Measurements from ENCODE around the gene PPT2.
"Not testable (repeated sequence)": the region's sequence is repeated elsewhere in the genome, so short reads cannot be mapped to it uniquely, and the experiment has no call there.

Gene PPT2

DNA sequence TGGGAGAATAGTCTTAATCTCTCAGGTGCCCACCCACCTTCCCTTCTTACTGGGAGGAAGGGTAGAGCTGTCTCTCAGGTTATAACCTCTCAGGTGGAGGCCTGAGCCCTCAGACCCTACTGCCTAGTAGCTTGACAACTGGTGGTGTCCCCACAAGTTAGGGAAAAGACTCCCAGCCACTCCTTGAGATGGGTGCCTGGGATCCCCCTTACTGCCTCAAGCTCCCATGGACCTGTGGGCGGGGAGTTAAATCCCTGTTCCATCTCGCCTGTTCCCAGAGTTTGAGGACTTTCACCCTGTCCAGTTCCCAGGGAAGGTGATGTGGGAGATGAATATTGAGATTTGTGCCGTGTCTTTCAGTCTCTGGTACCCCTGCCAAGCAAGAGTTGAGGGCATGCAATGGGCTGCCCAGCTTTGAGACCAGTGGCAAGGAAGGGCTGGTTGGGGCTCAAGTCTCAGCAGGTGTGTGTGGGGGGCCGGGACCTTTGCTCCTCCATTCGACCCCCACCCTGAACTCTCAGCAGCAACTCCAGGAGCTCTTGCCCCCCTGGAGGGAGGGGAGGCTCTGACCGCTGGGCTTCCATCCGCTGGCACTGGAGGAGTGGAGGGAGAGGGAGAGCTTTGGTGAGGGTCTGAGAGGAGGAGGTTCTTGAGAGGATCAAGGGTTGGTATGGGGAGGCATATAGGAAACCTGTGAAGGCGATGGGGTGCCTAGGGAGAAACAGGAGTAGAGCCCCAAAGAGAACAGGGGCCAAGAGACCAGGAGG, 37.2 kb downstream of the PPT2 start:
- DNase-seq: no peak

DNA sequence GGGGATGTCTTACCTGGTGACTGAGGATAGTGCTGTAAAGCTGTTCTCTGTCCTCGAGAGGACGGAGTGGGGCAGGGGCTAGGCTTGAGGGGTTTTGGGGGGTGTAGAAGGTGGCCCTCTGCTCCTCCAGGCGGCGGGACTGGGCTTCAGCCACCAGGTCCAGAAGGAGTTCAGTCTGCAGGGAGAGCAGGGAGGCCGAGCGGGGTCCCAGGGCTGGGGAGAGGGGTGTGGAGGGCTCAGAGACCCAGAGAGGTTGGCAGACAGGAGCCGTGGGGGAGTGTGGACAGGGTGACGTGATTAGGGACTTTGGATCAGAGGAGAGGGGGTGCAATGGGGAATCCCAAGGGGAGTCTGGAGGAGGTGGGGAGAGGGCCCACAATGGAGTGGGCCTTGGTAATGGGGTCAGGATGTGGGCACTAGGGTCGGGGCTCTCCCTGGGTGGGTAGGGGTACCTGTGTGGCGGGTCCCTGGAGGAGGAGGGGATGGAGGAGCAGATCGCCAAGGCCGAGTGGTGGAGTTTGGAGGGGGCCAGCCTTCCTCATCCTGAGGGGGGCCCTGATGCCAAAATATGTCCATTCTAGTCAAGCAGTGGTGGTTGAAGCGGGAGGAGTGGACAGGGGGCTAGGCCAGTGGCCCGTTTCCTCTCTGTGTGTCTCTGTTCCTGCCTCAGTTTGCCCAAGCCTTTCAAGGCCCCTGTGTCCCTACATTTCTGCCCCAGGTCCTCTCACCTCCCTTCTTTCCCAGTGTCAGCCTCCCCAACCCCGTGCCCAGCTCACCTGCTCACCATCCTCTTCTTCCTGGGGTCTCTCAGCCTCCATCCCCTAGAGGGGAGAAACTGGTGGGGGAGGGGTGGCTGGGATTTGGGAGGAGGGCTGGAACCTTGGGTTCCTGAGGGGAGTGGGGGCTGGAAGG, 38.0 kb downstream of the PPT2 start:
- no peak for DNase-seq

DNA sequence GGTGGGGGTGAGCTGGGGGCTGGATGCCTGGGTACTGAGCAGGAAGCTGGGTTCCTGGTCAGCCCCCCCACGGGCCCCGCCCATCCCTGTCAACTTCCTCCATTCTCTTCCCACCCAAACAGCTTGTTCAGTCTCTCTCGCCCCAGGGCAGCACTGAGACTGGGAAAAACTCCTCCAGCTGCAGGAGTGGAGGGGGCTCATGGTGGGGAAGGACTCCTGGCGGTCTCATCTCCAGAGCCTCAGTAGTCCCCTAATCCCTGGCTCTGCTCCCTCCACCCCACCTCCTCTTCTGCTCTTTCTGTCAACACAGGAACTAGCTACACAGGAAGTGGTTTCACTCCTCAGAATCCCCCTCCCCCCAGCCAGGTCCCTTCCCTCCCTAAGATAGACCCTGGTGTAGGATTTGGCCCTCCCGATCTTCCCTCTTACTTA, 38.7 kb downstream of the PPT2 start, which contains the start of gene GPSM3:
Gene GPSM3, minus strand, starts transcription at position 36 of the 432 bp plus-strand sequence. CDS start 130 bp downstream, outside the sequence.
- DNase-seq: peak; percentile 8

DNA sequence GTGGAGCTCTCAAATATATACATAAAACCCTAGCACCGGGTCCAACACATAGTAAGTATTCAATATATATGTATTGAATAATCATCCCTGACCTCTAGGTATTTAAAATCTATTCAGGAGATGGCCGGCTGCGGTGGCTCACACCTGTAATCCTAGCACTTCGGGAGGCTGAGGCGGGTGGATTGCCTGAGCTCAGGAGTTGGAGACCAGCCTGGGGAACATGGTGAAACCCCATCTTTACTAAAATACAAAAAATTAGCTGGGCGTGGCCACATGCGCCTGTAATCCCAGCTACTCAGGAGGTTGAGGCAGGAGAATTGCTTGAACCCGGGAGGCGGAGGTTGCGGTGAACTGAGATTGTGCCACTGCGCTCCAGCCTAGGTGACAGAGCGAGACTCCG, 39.2 kb downstream of the PPT2 start:
- DNase-seq: not testable (repeated sequence)

DNA sequence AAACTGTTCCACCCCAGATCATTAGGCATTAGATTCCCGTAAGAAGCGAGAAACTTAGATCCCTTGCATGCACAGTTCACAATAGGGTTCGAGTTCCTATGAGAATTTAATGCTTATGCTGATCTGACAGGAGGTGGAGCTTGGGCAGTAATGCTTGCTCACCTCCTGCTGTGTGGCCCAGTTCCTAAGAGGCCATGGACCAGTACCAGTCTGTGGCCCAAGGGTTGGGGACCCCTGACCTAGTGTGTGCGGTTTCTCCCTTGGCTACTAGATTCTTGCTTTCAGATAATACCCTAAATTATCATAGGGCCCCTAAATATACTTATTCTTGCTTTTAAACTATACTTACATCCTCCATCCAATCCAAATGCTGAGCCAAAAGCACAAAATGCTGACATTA, 40.4 kb downstream of the PPT2 start:
- no peak for DNase-seq

DNA sequence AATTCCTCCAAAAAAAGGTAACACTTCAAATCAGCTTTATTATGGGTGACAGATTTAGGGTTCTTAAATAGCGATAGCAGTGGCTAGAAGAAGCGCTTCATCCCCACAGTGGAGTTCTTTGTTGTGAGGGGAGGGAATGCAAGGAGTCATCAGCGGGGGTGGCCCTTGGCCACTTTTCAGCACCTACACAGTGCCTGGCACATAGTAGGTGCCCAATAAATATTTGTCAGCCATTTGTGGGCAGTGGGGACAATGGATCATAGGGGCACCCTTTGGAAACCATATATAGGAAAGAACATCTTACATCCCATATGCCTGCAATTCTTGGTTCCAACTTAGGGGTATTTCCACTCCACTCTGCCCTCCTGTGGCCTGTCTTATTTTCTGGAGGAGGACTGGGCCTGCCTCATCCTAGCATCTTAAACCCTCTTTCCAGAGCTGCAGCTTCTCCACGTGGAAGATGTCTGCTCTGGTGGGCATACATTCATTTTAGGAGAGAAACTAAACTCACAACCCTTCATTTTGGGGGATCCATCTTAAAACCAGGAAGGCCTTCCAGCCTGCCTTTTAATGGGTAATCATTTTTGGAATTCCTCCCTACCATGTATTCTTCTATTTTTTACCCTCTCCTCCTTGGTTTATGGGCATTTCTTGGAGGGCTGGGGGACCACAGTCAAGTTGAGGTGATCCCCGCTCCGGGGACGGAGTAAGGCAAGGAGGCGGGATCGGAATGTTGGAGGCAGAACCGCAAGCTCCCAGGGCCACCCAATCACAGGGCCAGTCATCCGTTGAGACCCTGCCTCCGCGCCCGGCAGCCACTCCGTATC, 41.1 kb downstream of the PPT2 start:
- no peak for DNase-seq

DNA sequence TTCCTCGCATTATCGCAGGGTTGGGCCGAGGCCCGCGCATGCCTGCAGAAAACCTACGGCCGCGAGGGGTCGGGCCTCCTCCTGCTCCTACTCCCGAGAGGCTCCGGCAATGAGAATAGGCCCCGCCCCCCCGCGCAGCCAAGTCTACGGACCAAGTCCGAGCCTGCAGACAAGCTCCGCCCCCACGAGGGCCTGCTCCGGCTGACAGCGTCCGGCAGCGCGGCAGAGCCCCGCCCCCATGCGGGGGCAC, 41.6 kb downstream of the PPT2 start:
- peak; percentile 88 for DNase-seq

DNA sequence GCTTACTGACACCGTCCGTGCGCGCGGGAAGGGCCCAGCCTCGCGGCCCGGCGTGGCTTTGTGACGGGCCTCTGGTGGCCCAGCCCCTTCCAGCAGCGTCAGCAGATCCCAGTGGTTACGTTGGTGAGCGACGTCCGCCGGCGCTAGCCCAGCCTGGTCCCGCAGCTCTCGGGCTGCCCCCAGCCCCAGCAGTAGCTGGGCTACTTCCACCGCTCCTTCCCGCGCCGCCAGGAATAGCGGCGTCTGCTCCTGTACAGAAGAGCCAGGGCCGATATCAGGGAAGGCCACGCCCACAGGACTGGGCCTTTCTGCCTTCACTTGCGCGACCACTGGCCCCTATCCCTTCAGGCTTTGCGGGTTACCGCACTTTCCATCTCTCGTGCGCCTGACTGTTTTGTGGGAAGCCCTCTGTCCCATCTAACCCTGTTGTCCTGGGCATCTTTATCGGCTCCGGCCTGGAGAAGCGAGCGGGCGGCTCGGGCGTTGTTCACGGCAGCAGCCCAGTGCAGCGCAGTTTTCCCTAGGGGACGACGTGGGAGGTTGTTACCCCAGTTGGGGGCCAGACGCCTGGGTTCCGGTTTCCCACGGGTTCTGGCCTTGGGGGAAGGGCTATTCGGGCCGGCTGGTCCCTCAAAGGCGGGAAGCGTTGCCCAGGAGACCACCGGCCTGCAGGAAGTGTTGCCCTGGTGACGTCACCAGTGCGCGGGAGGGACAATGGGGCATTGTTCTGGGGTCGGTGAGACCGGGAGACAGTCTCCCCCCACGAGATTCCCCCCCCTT, 42.2 kb downstream of the PPT2 start:
- DNase-seq: no peak

DNA sequence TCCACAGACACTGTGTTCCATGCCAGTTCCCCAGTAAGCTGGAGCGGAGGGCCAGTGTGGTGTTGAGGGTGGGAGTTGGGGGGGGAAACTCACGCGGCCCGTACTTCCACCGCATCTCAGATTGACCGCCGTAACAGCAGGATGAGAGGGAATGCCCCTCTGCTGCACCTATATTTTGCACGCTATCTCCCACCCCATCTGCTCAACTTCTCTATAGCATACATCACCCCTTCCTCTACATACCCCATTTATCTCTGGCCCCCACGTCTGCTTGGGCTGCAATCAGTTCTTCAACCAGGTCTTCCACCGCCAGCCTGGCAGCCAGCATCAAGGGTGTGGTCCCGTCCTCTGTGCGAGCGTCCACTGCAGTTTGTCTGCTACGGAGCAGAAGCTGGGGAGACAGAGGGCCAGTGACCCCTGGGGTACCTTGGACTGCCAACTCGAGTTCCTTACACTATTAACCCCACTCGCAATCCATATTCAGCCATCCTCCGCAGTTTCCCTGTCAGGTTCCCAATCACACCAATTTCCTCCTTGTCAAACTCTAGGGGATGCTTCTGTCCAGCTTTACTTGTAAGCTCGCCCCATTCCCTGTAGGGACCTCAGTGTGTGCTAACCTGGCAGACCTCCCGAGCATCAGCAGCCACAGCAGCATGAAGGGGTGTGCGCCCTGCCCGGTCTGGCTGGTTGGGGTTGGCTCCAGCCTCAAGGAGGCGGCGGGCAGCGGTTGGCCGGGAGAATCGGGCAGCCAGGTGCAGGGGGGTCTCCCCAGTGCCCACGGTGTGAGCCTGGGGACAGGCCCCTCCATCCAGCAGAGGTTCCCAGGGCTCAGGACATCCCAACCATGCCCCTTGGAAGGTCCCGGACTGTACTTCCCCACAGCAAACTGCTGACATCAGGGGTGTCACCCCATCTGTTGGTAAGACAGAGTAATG, 43.0 kb downstream of the PPT2 start:
- DNase-seq: no peak

DNA sequence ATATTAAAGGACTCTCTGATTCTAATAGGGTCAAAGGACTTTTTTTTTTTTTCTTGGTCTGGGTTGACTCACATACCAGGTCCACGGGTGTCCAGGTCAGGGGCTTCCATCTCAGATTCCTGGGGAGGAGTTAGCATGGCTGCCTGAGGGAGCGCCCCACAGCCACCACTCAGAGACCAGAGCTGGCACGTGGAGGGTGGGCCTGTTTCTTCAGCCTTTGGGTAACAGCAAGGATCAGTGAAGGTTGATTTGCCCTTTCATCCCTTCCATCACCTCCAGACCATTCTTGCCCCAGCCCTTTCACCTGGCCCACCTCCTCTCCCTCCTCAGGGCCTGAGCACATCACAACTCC, 44.4 kb downstream of the PPT2 start:
- no peak for DNase-seq

DNA sequence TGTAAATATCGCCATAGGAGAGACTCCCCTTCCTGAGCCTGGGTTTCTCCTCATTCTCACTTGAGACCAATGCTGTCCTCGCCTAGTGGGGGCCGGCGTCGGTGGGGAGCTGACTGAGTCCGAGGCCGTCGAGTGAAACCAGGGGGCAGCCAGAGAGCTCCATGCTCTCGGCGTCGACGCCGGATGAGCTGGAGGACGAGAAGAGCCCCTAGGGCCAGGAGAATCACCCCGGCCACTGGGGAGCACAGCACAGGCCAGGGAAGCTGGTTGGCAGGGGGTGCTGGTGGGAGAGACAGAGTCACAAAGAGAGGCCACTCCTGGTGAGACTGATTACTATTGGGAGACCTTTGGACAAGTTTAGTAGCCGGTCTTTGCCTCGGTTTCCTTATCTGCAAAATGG, 44.9 kb downstream of the PPT2 start:
- DNase-seq: no peak

DNA sequence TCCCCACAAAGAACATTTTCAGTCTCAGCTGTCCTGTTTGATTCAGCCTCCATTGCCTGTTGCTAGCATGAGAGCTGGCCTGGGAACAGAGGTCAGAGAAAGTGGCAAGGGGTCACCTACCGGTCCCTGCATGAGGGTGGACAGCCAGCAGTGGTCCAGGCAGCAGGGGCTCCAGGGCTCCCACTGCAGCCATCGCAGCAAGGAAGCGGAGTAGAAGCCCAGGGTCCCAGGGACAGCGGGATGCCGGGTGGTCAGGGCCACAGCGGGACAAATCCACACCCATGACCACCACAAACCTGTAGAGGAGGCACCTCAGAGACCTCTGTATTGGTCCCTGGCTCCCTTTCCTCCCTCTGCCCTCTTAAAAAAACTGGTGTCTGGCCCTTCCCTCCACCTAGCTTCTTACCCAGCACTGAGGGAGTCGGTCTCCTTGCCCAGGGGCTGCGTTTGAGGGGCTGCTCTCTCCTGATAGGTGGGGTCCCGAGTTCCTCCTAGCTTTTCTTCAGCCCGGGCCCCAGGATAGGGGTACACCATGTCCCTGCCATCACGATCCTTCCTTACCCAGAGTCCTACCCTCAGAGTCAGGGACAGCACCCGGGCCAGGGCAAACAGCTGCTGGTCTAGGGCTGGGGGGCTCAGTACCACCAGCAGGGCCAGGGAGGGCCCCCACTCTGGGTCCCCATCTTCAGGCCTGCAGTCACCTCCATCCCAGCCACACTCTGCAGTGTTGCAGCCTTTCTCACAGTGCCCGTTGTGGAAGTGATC, 47.0 kb downstream of the PPT2 start:
- DNase-seq: no peak

DNA sequence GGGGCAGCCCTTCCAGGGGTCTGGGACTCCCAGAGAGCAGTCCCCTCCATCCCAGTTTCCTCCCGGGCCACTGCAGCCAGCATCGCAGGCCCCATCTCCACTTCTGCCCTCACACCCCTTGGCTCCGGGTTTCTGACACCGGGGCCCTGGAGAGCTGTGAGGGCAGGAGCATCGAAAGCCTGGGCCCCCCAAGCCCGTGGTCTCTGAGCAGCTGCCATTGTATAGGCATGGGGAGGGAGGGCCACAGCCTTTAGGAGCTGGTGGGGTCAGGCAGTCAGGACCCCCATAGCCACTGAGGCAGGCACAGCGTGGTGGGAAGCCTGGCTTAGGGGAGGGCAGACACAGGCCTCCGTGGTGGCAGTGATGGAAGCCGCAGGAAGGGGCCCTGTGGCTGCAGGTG, 48.2 kb downstream of the PPT2 start:
- no peak for DNase-seq

DNA sequence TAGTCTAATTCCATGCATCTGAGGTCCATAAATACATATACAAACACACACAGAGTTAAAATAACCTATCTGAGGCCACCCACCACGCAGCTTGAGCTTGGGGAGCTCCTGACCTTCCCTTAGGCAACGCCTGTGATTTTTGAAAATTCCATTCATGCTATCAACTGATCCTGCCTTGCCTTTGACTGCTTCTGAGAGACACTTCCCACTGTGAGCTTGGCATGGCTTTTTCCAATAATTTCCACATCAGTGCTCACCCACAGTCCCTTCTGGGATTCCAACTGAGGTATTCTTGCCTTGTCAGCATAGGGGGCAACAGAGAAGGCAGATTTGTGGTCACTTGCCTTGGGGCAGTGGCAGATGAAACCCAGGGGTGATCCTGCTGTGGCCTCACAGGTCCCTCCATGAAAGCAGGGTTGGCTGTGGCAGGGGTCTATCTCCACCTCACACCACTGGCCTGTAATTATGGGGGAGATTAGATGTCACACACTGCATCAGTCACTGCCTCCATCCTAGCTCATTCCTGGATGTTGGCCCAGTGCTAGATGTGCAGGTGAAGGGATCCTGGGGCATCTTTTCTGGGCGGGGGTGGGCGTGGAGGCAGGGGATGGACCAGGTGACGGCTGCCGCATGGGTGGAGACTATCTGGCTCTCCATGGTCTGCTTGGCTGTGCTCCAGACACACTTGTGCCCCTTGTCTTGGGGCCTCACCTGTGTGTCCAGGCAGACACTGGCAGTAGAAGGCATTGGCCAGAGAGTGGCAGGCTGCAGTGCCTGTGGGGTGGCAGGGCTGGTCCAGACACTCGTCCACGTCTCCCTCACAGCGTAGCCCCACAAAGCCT, 49.7 kb downstream of the PPT2 start:
- no peak for DNase-seq

DNA sequence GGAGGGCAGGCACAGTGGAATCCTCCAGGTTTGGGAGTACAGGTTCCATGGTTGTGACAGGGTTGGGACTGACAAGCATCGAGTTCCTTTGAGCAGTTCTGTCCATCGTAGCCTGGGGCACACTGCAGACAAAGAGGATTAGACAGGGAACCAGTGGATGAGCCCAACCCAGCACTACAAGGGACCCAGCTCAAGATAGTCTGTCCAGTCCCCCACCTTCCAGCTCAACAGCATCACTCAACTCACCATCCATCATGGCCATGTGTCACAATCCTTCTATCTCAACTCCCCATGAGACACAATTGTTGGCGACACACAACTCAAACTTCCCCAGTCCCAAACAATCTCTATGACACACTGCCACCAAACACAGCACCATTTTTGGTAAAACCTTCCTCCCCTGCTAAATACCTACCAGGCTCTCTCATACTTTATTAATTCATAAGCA, 50.4 kb downstream of the PPT2 start:
- no peak for DNase-seq

DNA sequence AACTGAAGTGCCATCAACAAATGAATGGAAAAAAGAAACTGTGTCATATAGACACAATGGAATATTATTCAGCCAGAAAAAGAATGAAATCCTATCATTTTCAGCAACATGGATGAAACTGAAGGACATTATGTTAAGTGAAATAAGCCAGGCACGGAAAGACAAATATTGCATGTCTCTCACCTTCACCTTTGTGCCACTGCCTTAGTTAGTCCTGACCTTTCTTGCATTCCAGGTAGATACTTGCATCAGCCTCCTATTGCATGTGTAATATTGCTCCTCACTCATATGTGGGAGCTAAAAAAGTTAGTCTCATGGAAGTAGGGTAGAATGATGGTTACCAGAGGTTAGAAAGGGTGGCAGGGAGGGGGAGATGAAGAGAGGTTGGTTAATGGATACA, 55.1 kb downstream of the PPT2 start:
- DNase-seq: no peak

DNA sequence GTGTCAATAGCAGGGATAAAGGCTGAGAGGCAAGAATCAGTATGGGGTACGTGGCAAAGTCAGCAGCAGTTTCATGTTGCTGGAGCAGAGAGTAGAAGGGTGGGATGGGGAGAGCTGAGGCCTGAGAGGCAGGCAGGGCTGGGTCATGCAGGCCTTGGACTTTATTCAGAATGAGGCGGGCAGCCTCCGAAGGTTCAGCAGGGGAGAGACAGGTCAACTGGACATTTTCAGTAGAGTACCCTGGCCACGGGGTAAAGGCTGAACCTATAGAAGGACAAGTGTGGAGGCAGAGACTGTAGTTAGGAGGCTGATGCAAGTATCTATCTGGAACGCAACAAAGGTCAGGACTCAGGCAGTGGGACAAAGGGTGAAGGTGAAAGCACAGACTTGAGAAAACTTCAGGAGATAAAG, 56.3 kb downstream of the PPT2 start:
- no peak for DNase-seq

DNA sequence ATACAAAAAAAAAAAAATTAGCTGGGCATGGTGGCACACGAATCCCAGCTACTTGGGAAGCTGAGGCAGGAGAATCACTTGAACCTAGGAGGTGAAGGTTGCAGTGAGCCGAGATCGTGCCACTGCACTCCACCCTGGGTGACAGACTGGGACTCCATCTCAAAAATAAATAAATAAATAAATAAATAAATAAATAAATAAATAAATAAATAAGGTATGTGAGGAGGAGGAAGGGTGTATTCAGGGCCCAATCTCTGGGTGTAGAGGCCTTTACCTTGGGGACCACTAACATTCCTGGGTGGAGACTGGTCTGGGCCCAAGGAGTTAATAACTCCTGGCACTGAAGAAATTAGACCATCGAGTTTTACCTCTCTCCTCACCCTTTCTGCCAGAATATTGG, 57.5 kb downstream of the PPT2 start:
- DNase-seq: not testable (repeated sequence)

DNA sequence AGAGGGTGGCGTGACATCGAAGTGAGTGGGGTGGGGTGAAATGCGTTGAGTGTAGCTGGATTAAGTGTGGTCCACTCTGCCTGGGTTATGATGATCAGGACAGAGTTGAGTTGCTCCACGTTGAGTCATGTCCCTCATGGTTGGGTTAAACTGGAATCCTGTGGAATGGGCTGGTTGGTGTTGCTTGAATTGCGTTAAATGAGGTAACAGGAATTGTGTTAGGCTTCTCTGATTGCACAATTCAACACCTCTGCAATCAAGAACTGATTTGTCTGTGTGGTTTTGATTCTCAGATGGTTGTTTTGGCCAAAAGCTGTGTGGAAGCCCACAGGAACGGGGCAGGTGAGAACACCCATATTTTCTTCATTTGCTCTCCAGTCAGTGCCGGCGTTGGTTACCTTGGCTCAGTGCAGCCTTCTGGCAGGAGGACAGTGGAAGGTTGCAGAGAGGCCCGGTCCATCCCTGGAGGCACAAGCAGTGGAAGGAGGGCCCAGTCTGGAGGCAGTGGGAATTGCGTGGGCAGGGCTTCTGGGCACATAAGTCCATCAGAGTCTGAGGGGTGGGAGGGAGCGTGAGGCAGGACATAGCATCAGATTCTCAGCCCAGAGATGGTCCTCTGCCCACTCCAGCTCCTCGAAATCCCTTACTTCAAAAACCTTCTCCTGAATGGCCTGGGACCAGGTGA, 58.3 kb downstream of the PPT2 start:
- no peak for DNase-seq
